MM.1S (cell line): ENCODE measurements around the gene ETV3L.

Experiments
- DNase-seq: peaks from one replicate; pipeline ENCODE4 v3.0.0-alpha.2; 2015
- H2AFZ ChIP-seq: fragments of 300-600 bp; sonication (generic); 2 replicates; pipeline ENCODE4 v1.6.0; 2016; ENCODE audit warnings: antibody characterized with exemption, low read length
- H3F3A ChIP-seq: fragments of 300-600 bp; sonication (generic); 2 replicates; pipeline ENCODE4 v1.6.1; 2016; ENCODE audit warnings: mild to moderate bottlenecking, antibody characterized with exemption, low read length, moderate library complexity, mixed read lengths; ENCODE audit not compliant: insufficient read depth
- H3K27ac ChIP-seq: fragments of 300-600 bp; sonication (generic); 2 replicates; pipeline ENCODE4 v1.5.1; 2016; ENCODE audit warnings: mild to moderate bottlenecking, low read length
- H3K27me3 ChIP-seq: fragments of 300-600 bp; sonication (generic); replicated peaks from 2 replicates; pipeline ENCODE4 v1.6.0; 2016; ENCODE audit warnings: low read length; ENCODE audit not compliant: insufficient read depth
- H3K36me3 ChIP-seq: fragments of 300-600 bp; sonication (generic); replicated peaks from 2 replicates; pipeline ENCODE4 v1.6.1; 2016; ENCODE audit warnings: mild to moderate bottlenecking, low read length, mixed read lengths; ENCODE audit not compliant: insufficient read depth
- H3K4me1 ChIP-seq: fragments of 300-600 bp; sonication (generic); 2 replicates; pipeline ENCODE4 v1.6.1; 2016; ENCODE audit warnings: low read length, mixed read lengths
- H3K4me2 ChIP-seq: fragments of 300-600 bp; sonication (generic); 2 replicates; pipeline ENCODE4 v1.6.0; 2016; ENCODE audit warnings: low read depth, low read length
- H3K4me3 ChIP-seq: fragments of 300-600 bp; sonication (generic); 2 replicates; pipeline ENCODE4 v1.5.1; 2016; ENCODE audit warnings: low read length, mixed read lengths
- H3K79me2 ChIP-seq: fragments of 300-600 bp; sonication (generic); 2 replicates; pipeline ENCODE4 v1.6.1; 2016; ENCODE audit warnings: mixed run types, low read length, mixed read lengths
- H3K9ac ChIP-seq: fragments of 300-600 bp; sonication (generic); 2 replicates; pipeline ENCODE4 v1.6.1; 2016; ENCODE audit warnings: low read length, mixed read lengths
- H3K9me2 ChIP-seq: fragments of 300-600 bp; sonication (generic); replicated peaks from 2 replicates; pipeline ENCODE4 v1.6.1; 2016; ENCODE audit warnings: mild to moderate bottlenecking, low read length, mixed read lengths; ENCODE audit not compliant: insufficient read depth
- H3K9me3 ChIP-seq: fragments of 300-600 bp; sonication (generic); replicated peaks from 2 replicates; pipeline ENCODE4 v1.6.1; 2016; ENCODE audit warnings: mild to moderate bottlenecking, low read length, mixed read lengths; ENCODE audit not compliant: insufficient read depth
- H4K20me1 ChIP-seq: fragments of 300-600 bp; sonication (generic); 2 replicates; pipeline ENCODE4 v1.6.1; 2016; ENCODE audit warnings: mild to moderate bottlenecking, low read length, moderate library complexity, mixed read lengths; ENCODE audit not compliant: insufficient read depth
- EZH2 ChIP-seq: fragments of 300-600 bp; sonication (generic); optimal IDR thresholded peaks from 2 replicates; pipeline ENCODE3; 2017; ENCODE audit warnings: low read depth, mild to moderate bottlenecking, antibody characterized with exemption, low read length, mixed read lengths
- EZH2phosphoT487 ChIP-seq: fragments of 300-600 bp; sonication (generic); IDR thresholded peaks from 2 replicates; pipeline ENCODE4 v1.6.1; 2018; ENCODE audit warnings: antibody characterized with exemption, low read length
- TF ChIP-seq, protein P1 (sequence below): fragments of 300-600 bp; sonication (generic); IDR thresholded peaks from 2 replicates; pipeline ENCODE4 v1.5.1; 2016; ENCODE audit warnings: antibody characterized with exemption, low read length, mixed read lengths

Gene ETV3L

DNA sequence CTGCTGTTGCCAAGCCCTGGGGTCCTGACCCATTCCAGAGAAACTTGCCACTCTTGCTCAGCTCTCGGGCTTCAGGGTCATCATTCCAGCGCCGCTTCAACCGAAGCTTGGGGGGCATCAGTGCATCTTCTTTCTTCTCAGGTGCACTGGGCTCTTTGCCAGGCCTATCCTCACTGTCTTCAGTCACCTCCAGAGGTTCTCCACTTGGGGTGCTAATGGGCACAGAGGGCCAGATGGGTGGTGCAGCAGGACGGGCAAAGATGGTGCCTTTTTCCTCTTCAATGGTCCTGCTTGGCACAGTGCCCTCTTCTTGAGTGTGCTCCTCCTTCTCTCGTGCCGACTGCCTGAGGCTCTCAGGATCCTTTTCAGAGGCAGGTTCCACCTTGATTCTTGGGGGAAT lies 25.2 kb upstream of the ETV3L start:
- H3K4me1 ChIP-seq: peaks cover 11% of the 10 kb centered on the region
- H3K36me3 ChIP-seq: peaks cover 14% of the 10 kb centered on the region; the same call in 1 of the 2 replicates
- no peak overlapping the region for H3K4me3 ChIP-seq
- H3F3A ChIP-seq: peaks cover 6% of the 10 kb centered on the region; the same call in 1 of the 2 replicates
- TF ChIP-seq, protein P1, sequence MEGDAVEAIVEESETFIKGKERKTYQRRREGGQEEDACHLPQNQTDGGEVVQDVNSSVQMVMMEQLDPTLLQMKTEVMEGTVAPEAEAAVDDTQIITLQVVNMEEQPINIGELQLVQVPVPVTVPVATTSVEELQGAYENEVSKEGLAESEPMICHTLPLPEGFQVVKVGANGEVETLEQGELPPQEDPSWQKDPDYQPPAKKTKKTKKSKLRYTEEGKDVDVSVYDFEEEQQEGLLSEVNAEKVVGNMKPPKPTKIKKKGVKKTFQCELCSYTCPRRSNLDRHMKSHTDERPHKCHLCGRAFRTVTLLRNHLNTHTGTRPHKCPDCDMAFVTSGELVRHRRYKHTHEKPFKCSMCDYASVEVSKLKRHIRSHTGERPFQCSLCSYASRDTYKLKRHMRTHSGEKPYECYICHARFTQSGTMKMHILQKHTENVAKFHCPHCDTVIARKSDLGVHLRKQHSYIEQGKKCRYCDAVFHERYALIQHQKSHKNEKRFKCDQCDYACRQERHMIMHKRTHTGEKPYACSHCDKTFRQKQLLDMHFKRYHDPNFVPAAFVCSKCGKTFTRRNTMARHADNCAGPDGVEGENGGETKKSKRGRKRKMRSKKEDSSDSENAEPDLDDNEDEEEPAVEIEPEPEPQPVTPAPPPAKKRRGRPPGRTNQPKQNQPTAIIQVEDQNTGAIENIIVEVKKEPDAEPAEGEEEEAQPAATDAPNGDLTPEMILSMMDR: peak; percentile 25
- TF ChIP-seq EZH2phosphoT487: no peak
- no peak overlapping the region for H2AFZ ChIP-seq
- no peak for DNase-seq
- H3K9ac ChIP-seq: no peak overlapping the region
- H3K9me3 ChIP-seq: no peaks in the 10 kb centered on the region
- H3K27ac ChIP-seq: no peak overlapping the region
- H4K20me1 ChIP-seq: no peaks in the 10 kb centered on the region
- H3K9me2 ChIP-seq: no peaks in the 10 kb centered on the region
- H3K79me2 ChIP-seq: peaks cover 4% of the 10 kb centered on the region; the same call in 1 of the 2 replicates
- no peak overlapping the region for H3K4me2 ChIP-seq
- no peaks in the 10 kb centered on the region for H3K27me3 ChIP-seq

DNA sequence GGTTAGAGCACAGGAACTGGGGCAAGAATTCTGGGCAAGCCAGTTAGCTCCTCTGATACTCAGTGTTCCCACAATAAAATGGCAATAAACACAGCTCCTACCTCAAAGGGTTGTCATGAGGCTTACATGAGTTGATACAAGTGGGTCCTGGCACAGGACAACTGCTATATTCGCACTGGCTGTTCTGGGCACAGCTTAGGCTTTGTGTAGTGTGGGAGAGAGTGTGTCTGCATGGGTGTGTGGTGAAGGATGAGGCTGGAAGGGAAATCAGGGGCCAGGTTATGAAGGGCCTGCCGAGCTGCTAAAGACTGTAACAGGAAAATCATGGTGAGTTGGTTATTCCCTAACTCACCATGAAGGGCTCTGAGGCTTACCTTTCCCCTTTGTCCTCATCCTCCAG lies 19.8 kb upstream of the ETV3L start:
- no peak for DNase-seq
- H3K4me2 ChIP-seq: no peak overlapping the region
- no peaks in the 10 kb centered on the region for H3K9me3 ChIP-seq
- no peaks in the 10 kb centered on the region for H3F3A ChIP-seq
- H3K9me2 ChIP-seq: no peaks in the 10 kb centered on the region
- no peak overlapping the region for H2AFZ ChIP-seq
- H4K20me1 ChIP-seq: no peaks in the 10 kb centered on the region
- no peak overlapping the region for H3K4me3 ChIP-seq
- 0 out of 2 replicates have a peak, but pooled peaks cover 4% of the 10 kb centered on the region for H3K79me2 ChIP-seq
- H3K27me3 ChIP-seq: no peaks in the 10 kb centered on the region
- no peak for TF ChIP-seq EZH2
- TF ChIP-seq EZH2phosphoT487: no peak
- TF ChIP-seq, protein P1: no peak
- no peak overlapping the region for H3K27ac ChIP-seq
- no peaks in the 10 kb centered on the region for H3K36me3 ChIP-seq
- no peak overlapping the region for H3K9ac ChIP-seq
- peaks cover 13% of the 10 kb centered on the region for H3K4me1 ChIP-seq

DNA sequence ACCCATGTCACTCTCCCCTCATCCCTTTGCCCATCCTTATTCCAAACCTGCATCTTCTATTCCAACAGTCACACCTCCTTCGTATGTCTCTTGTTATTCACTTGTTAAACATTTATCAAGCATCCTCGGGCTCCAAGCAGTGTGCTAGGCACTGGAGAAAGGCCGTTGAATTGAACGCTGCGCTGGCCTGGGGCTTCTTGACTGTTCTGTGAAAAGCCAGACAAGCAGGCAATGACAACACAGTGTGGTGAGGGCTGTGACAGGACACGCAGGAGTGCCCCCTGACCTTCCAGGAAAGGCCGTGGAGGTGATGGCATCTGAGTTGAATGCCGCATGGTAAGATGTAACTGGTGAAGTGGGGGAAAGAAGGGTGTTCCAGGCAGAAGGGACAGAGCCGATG lies 19.4 kb upstream of the ETV3L start:
- H3K36me3 ChIP-seq: no peaks in the 10 kb centered on the region
- no peaks in the 10 kb centered on the region for H4K20me1 ChIP-seq
- no peak overlapping the region for H2AFZ ChIP-seq
- H3K79me2 ChIP-seq: 0 out of 2 replicates have a peak, but pooled peaks cover 4% of the 10 kb centered on the region
- no peaks in the 10 kb centered on the region for H3K9me2 ChIP-seq
- no peak overlapping the region for H3K9ac ChIP-seq
- H3K4me1 ChIP-seq: peaks cover 13% of the 10 kb centered on the region
- TF ChIP-seq EZH2: no peak
- H3K27me3 ChIP-seq: no peaks in the 10 kb centered on the region
- H3K27ac ChIP-seq: no peak overlapping the region
- H3F3A ChIP-seq: no peaks in the 10 kb centered on the region
- no peak for DNase-seq
- no peak overlapping the region for H3K4me3 ChIP-seq
- H3K9me3 ChIP-seq: no peaks in the 10 kb centered on the region
- H3K4me2 ChIP-seq: no peak overlapping the region

DNA sequence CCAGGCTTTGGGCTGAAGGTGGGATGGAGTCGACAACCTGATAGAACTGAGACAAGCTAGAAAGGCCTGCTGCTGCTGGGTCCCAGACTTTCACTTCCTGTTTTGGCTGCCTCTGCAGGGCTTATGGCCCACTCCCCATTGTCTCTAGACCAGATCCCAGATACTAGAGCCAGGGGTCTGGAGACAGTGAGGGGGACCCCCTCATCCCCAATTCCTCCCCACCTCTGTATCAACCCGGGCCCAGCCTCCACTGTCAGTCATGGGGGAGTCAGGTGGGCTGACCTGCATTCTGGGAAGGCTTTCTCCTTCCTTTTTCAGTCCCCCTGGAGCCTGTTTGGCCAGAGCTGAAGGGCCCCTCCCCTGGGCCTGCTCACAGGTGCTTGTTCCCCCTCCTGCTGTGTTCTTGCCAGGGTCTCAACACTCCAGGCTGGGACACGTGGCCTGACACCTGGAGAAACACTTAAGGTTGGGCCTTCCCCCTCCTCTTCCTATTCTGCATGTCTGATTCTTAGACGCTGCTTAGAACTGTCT lies 18.0 kb upstream of the ETV3L start:
- Histone ChIP-seq H3K9me2 (no peaks in the 10 kb centered on the region), H4K20me1 (no peaks in the 10 kb centered on the region), H3K79me2 (no peaks in the 10 kb centered on the region), H3K4me2 (0 out of 2 replicates have a peak overlapping the region, but pooled peaks have one; percentile 0), H2AFZ (peak overlapping the region; percentile 10; the same call in 1 of the 2 replicates), H3K36me3 (no peaks in the 10 kb centered on the region), H3K4me3 (no peak overlapping the region), H3K9ac (no peak overlapping the region), H3F3A (no peaks in the 10 kb centered on the region), H3K27ac (no peak overlapping the region), H3K9me3 (no peaks in the 10 kb centered on the region), H3K4me1 (peaks cover 13% of the 10 kb centered on the region), H3K27me3 (peaks cover 4% of the 10 kb centered on the region; the same call in 1 of the 2 replicates)
- TF ChIP-seq EZH2: no peak
- TF ChIP-seq EZH2phosphoT487: no peak
- TF ChIP-seq, protein P1: no peak
- DNase-seq: no peak
